ENCODE results near the gene UBXN7.
"Not testable (repeated sequence)": the region's sequence is repeated elsewhere in the genome, so short reads cannot be mapped to it uniquely, and the experiment has no call there.

The UBXN7 gene

DNA sequence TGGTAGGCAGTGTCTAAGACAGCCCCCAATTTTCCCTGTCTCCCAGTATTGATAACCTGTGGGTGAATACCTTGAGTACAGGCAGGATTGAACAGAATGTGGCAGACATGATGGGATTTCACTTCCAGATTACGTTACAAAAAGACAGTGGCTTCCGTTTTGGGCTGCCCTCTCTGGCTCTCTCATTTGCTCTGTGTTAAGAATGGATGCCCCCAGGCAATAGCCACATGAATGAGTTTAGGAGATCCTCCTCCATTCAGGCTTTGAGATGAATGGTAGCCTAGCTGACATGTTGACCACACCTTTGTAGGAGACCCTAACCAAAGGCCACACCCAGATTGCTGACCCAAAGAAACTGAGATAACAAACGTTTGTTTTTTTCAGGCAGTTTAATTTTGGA is 34.3 kb downstream of the UBXN7 start:
- no peak overlapping the region for H3K27ac ChIP-seq
- TF ChIP-seq CTCF (IDR thresholded peaks at IDR 0.05), result no peak

- TF ChIP-seq ZFX (IDR thresholded peaks at IDR 0.05; ENCODE audit: borderline replicate concordance) (no peak), CTCF (IDR thresholded peaks at IDR 0.05) (no peak)
These were observed 42.1 kb downstream of the UBXN7 start for GRCh38 chr3:196390116-196390515.

DNA sequence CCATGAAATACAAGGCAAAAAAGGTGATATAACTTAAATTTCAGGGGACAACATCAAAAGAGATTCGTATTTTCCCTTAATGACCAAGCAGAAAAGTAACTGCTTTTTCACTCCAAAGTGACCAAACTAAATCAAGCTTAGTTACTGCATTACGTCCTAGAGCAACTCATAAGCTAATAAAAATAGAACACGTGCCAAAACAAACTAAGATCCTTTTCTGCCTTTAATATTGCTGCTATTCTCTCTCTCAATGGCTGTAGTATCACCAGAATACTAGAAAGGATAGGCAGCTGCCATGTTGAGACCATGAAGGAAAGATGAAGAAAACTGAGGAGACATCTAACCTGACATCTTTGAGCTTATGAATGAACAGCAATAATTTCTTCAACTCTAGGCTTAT is 43.3 kb downstream of the UBXN7 start:
- no peak for TF ChIP-seq CTCF (IDR thresholded peaks at IDR 0.05)
- TF ChIP-seq ZFX (IDR thresholded peaks at IDR 0.05; ENCODE audit: borderline replicate concordance), result no peak
- peak overlapping the region; percentile 27; the same call in 1 of the 2 replicates for H3K27ac ChIP-seq

More at GRCh38 chr3:196390116-196390515, 42.1 kb downstream of the UBXN7 start:
- no peak overlapping the region for H3K27ac ChIP-seq

DNA sequence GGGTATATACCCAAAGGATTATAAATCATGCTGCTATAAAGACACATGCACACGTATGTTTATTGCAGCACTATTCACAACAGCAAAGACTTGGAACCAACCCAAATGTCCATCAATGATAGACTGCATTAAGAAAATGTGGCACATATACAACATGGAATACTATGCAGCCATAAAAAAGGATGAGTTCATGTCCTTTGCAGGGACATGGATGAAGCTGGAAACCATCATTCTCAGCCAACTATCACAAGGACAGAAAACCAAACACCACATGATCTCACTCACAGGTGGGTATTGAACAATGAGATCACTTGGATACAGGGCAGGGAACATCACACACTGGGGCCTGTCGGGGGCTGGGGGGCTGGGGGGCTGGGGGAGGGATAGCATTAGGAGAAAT is 44.3 kb downstream of the UBXN7 start:
- H3K27ac ChIP-seq, result not testable (repeated sequence)

GRCh38 chr3:196386797-196387196 is 45.4 kb downstream of the UBXN7 start:
- not testable (repeated sequence) for H3K27ac ChIP-seq

- H3K27ac ChIP-seq, result not testable (repeated sequence)
These were observed 46.2 kb downstream of the UBXN7 start for GRCh38 chr3:196386034-196386433.

DNA sequence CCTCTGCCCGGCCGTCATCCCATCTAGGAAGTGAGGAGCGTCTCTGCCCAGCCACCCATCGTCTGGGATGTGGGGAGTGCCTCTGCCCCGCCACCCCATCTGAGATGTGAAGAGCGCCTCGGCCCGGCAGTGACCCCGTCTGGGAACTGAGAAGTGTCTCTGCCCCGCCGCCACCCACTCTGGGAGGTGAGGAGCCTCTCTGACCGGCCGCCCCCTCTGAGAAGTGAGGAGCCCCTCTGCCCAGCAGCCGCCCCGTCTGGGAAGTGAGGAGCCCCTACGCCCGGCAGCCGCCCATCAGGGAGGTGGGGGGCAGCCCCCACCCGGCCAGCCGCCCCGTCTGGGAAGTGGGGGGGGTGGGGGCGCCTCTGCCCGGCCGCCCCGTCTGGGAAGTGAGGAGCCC is 46.8 kb downstream of the UBXN7 start:
- H3K27ac ChIP-seq, result not testable (repeated sequence)

DNA sequence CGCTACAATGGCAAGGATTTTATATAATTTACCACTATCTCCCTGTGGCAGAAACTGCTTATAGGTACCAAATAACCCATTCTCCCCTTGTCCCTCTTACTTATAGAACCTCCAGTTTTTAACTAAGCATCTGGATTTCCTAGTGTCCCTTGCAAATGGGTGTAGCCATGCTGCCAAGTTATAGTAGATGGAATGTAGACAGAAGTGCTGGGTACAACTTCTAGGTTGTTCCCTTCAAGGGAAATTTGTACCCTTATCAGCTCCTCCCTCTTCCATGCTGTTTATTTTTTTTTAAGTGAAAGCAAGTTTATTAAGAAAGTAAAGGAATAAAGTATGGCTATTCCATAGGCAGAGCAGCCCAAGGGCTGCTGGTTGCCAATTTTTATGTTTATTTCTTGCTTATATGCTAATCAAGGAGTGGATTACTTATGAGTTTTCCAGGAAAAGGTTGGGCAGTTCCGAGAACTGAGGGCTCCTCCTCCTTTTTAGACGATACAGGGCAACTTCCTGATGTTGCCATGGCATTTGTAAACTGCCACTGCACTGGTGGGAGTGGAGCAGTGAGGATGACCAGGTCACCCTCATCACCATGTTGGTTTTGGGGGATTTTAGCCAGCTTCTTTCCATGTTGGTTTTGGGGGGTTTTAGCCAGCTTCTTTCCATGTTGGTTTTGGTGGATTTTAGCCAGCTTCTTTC is 53.9 kb downstream of the UBXN7 start:
- no peak for TF ChIP-seq CTCF (IDR thresholded peaks at IDR 0.05)
- no peak for TF ChIP-seq ZFX (IDR thresholded peaks at IDR 0.05; ENCODE audit: borderline replicate concordance)
- no peak overlapping the region; the same call in 1 of the 2 replicates for H3K27ac ChIP-seq

DNA sequence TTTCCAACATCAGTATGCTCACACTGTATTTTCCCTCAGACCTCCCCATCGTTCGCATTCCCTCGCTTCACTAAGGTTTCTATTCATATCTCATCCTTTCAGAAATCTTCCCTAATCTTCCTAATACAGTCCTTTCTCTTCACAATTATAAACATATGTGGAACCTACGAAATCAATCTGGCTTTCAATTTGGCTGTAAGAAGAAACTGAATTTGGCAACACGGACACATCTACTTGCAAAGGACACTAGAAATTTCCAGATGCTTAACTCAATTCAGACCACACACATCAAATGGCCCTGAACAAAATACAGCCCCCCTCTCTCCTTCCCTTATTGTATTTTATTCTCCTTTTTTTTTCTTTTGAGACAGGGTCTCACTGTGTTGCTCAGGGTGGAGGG is 54.9 kb downstream of the UBXN7 start:
- TF ChIP-seq CTCF (IDR thresholded peaks at IDR 0.05), result no peak
- TF ChIP-seq ZFX (IDR thresholded peaks at IDR 0.05; ENCODE audit: borderline replicate concordance), result no peak
- H3K27ac ChIP-seq, result no peak overlapping the region

GRCh38 chr3:196365736-196366135 is 66.5 kb downstream of the UBXN7 start:
- no peak overlapping the region for H3K27ac ChIP-seq
- no peak for TF ChIP-seq ZFX (IDR thresholded peaks at IDR 0.05; ENCODE audit: borderline replicate concordance)
- TF ChIP-seq CTCF (IDR thresholded peaks at IDR 0.05), result no peak
